ENCODE results near the gene C9orf50. TPM values are rescaled to one million over a fixed set of nuclear protein-coding genes. Genes with fewer than 3 reads are reported as not detected.
"Not testable (repeated sequence)": the region's sequence is repeated elsewhere in the genome, so short reads cannot be mapped to it uniquely, and the experiment has no call there.

C9orf50 gene
- total RNA-seq, 1 experiment from 2014 or later = not detected

- DNase-seq = no peak
- H3K36me3 ChIP-seq = peaks cover 43% of the 10 kb centered on the region
Observed at GRCh38 chr9:129639034-129639630, 18.2 kb upstream of the C9orf50 start.

DNA sequence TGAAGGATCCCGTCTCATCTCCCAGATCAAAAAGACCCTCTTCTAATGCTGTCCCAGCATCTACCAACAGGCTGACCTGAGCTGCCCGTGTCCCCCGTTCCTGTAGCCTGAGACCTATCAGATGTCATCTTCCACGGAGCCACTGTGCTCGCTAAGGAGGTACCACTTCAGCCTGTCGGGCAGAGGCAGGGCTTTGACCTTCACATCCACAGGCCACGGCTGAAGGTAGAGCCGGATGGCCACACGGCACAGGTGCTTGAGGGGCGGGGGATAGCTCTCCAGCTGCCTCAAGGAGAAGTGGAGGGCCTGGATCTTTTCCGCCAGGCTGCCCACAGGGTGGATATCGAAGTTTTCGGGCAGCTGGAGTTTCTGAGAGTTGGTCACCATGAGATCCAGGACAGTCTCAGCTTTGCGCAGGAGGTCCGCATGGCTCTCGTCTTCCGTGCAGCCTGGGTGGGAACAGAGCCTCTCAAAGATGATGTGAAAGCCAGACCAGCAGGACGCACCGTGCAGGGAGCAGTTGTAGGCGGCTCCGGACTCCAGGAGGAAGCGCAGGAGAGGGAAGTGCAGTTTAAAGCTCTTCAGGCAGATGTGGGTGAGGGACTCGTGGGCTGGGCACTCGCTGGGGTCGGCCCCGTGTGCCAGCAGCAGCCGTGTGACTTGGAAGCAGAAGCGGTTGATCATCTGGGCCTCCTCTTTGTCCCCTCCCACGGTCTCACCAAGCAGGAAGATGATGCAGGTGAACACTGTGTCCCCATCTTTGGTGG lies 17.0 kb upstream of the C9orf50 start:
- no peak for DNase-seq
- Histone ChIP-seq H3K36me3 (peaks cover 51% of the 10 kb centered on the region), H3K27me3 (no peaks in the 10 kb centered on the region), H3K9me3 (no peaks in the 10 kb centered on the region), H3K4me3 (no peak overlapping the region)

More at GRCh38 chr9:129639034-129639630, 18.2 kb upstream of the C9orf50 start:
- Histone ChIP-seq H3K4me3 (no peak overlapping the region), H3K9me3 (no peaks in the 10 kb centered on the region), H3K27me3 (no peaks in the 10 kb centered on the region)

GRCh38 chr9:129637102-129637501 lies 16.2 kb upstream of the C9orf50 start:
- Histone ChIP-seq H3K36me3 (peaks cover 51% of the 10 kb centered on the region), H3K9me3 (no peaks in the 10 kb centered on the region), H3K27me3 (no peaks in the 10 kb centered on the region), H3K4me3 (no peak overlapping the region)
- DNase-seq = no peak

DNA sequence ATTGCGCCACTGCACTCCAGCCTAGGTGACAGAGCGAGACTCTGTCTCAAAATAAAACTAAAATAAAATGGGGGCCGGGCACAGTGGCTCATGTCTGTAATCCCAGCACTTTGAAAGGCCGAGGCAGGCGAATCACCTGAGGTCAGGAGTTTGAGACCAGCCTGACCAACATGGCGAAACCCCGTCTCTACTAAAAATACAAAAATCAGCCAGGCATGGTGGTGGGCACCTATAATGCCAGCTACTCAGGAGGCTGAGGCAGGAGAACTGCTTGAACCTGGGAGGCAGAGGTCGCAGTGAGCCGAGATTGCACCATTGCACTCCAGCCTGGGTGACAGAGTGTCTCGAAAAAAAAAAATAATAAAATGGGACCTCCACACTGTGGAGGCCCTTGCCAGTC lies 15.4 kb upstream of the C9orf50 start:
- not testable (repeated sequence) for H3K27me3 ChIP-seq, DNase-seq, H3K9me3 ChIP-seq, H3K4me3 ChIP-seq
- H3K36me3 ChIP-seq = peaks cover 58% of the 10 kb centered on the region

DNA sequence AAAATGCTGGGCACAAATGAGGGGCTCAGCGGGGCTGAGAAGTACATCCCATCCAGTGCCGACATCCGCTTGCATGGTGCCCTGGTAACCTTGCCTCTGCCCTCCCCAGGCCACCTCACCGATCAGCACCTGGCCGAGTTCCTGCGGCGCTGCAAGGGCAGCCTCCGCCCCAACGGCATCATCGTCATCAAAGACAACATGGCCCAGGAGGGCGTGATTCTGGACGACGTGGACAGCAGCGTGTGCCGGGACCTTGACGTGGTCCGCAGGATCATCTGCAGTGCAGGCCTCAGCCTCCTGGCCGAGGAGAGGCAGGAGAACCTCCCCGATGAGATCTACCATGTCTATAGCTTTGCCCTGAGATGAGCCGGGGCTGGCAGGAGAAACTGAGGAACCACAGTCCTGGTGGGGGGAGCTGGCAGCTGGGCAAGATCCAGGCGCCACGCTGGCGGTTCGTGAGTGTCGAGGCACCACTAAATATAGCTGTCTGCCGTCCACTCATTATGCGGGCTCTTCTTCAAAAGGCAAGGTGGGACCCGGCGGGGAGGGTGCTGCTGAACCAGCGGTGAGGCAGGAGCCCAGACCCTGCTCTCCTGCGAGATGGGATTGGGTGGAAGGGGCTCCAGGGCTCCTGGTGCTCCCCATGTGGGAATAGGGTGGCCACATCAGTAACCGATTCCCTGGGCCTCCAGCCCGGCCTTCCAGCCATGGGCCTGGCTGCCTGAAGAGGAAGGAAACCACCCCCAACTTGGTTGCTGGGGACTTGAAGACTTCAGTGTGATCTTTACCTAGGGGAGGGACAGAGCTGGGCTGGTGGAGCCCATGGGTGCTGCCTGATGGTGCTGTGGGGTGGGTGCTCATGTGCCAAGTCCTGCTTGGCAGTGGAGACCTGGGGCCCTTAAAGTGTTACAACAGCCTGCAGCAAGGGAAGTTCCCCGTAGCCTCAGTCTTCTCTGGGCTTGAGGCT lies 14.5 kb upstream of the C9orf50 start:
- peaks cover 66% of the 10 kb centered on the region for H3K36me3 ChIP-seq
- H3K9me3 ChIP-seq = no peaks in the 10 kb centered on the region
- no peak overlapping the region for H3K4me3 ChIP-seq
- DNase-seq = no peak
- H3K27me3 ChIP-seq = no peaks in the 10 kb centered on the region

DNA sequence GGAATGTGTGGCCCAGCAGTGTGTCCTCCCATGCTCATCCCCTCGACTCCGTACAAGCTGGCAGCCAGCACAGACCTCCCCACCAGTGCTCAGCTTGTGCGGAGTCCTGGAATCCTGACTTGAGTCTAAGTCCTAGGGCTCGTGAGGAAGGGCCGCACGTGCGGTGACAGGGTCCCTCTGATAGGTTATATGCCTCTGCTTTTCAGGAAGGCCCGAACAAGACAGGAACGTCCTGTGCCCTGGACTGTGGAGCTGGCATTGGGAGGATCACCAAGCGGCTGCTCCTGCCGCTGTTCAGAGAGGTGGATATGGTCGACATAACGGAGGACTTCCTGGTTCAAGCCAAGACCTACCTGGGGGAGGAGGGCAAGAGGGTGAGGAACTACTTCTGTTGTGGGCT lies 12.9 kb upstream of the C9orf50 start:
- no peak for DNase-seq
- Histone ChIP-seq H3K27me3 (no peaks in the 10 kb centered on the region), H3K9me3 (no peaks in the 10 kb centered on the region), H3K4me3 (no peak overlapping the region), H3K36me3 (peaks cover 62% of the 10 kb centered on the region)

GRCh38 chr9:129633207-129633606 lies 12.3 kb upstream of the C9orf50 start:
- peaks cover 62% of the 10 kb centered on the region for H3K36me3 ChIP-seq
- H3K9me3 ChIP-seq = no peaks in the 10 kb centered on the region
- no peak overlapping the region for H3K4me3 ChIP-seq
- DNase-seq = no peak
- no peaks in the 10 kb centered on the region for H3K27me3 ChIP-seq

- no peak overlapping the region for H3K4me3 ChIP-seq
- H3K36me3 ChIP-seq = peaks cover 64% of the 10 kb centered on the region
- H3K27me3 ChIP-seq = no peaks in the 10 kb centered on the region
- DNase-seq = no peak
- H3K9me3 ChIP-seq = no peaks in the 10 kb centered on the region
Observed at GRCh38 chr9:129632460-129632859, 11.6 kb upstream of the C9orf50 start.

GRCh38 chr9:129631674-129632129 lies 10.8 kb upstream of the C9orf50 start:
- DNase-seq = no peak
- H3K27me3 ChIP-seq = no peaks in the 10 kb centered on the region
- H3K4me3 ChIP-seq = no peak overlapping the region
- peaks cover 63% of the 10 kb centered on the region for H3K36me3 ChIP-seq
- no peaks in the 10 kb centered on the region for H3K9me3 ChIP-seq

DNA sequence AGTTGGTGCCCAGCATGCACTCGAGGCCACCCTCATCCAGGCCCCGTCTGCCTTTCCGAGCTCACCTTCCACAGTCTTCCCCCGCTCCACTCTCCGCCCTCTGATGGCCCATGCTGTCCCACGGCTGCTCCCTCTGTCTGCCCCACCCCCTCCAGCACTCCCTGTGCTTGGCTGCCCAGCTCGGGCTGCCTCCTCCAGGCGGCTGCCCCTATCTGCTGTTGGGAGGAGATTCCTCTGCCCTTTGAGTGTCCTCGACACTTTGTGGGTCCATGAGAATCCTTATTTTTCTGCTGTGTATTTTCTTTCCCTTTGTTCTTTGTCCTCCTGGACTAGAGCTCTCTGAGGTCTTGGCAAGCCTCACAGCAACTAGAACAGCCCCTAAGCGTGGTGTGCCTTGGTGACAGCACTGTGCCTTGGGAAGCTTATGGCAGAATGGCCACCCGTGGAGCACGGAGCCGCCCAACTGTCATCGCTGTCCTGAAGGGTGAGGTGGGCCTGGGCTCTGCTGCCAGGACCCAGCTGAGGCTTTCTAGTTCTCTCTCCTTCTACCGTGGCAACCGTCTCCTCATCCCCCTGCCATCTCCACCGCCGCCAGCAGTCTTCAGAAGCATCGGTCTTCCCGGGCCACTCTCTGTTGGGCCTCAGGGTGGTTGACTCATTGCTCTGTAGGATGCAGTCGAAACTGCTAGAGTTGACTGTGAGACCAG lies 10.2 kb upstream of the C9orf50 start:
- no peaks in the 10 kb centered on the region for H3K27me3 ChIP-seq
- no peak overlapping the region for H3K4me3 ChIP-seq
- H3K36me3 ChIP-seq = peaks cover 66% of the 10 kb centered on the region
- no peaks in the 10 kb centered on the region for H3K9me3 ChIP-seq
- no peak for DNase-seq

DNA sequence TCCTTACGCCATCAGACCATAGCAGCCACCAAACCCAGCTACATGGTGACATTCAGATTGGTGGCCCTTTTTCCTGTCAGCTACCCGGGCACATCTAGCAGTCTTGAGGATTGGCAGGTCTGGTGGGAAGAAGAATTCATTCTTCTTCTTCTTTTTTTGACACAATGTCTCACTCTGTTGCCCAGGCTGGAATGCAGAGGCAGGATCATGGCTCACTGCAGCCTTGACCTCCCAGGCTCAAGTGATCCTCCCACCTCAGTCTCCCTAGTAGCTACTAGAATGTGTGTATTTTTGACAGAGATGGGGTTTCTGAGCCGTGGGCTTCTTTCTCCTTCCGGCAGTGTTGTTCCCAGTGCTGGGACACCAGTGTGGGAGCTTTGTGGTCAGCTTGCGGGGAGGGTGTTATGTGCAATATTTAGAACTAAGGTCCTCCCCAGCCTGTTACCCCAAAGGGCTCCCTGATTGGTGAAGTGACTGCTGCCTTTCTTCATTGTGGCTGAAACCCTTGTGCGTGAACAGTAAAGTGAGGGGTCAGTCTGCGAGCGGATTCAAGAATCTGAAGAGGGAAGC lies 8.4 kb upstream of the C9orf50 start:
- Histone ChIP-seq H3K36me3 (peaks cover 50% of the 10 kb centered on the region), H3K4me3 (no peak overlapping the region), H3K9me3 (no peaks in the 10 kb centered on the region), H3K27me3 (no peaks in the 10 kb centered on the region)
- no peak for DNase-seq

DNA sequence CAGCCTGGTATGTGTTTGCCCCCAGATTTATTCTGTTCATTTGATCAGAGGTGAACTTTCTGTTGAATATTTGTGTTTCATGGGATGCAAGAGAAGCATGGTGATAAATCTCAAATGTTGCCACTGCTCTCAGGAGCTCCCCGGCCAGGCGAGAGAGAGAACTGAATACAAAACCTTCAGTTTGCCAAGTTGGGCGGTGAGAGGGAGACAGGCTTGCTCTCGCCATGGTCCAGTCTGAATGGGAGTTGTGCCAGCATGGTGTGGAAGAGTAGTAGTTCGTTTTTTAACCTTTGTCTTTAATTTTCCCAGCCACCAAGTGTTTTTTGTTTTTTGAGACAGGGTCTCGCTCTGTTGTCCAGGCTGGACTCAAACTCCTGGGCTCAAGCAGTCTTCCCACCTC lies 7.8 kb upstream of the C9orf50 start:
- Histone ChIP-seq H3K27me3 (no peaks in the 10 kb centered on the region), H3K9me3 (no peaks in the 10 kb centered on the region), H3K36me3 (peaks cover 47% of the 10 kb centered on the region), H3K4me3 (no peak overlapping the region)
- DNase-seq = no peak

GRCh38 chr9:129627556-129628440 lies 6.9 kb upstream of the C9orf50 start:
- Histone ChIP-seq H3K4me3 (peak overlapping the region; percentile 92), H3K36me3 (peaks cover 43% of the 10 kb centered on the region), H3K9me3 (no peaks in the 10 kb centered on the region), H3K27me3 (no peaks in the 10 kb centered on the region)
- DNase-seq = no peak

DNA sequence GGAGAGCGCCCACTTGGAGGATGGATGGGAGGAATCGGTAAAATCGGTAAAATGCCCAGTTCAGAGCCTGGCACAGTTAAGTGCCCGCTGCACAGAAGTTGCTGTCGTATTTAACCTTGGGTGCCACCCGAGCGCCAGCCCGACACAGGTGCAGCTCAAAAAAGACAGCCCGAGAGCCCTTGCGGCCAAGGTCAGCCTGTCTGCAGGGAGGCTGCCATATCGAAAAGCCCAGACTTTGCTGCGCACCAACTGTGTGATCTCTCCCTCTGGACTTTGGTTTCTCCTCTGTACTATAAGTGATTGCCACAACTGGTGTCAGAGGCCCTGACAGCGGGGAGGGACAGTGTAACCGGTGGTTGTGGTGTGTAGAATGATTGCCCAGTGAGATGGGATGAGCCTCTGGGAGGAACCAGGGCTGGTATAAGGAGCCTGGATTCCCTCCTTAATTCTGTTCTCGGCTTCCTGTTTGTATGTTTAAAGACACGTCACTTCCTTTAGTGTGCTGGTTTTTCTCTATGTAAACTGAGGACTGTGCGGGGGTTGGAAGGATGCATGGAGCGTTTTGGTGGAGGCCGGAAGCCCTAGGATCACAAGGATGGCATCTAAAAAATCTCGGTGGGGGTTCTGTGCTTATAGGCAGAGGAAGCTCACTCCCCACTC lies 5.9 kb upstream of the C9orf50 start:
- peak; percentile 55 for DNase-seq
- Histone ChIP-seq H3K27me3 (no peaks in the 10 kb centered on the region), H3K36me3 (peaks cover 39% of the 10 kb centered on the region), H3K9me3 (no peaks in the 10 kb centered on the region), H3K4me3 (peak overlapping the region; percentile 92)

DNA sequence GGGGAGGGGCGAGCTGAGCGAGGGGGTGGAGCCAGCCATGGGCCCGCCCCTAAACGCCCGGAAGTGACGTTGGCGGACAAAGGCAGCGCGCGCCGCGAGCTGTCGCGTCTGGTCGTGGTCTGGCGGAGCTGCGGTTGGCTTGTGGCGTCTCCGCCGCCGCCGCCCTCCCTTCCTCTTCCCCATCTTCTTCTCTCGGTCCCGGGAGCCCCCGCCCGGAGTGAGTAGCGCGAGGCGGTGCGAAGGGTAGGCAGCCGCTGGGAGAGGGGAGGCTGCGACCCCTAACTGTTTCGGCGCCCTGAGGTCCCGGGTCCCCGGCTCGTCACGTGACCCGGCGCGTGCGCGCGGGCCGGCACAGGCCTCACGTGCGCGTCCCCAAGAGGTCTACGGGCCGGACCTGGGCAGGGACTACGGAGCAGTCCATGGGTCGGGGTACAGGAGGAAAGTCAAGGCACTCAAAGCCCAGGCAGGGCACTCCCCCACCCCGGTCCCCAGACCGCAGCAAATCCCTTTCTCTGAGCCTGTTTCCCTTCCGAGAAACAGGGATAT lies 5.3 kb upstream of the C9orf50 start, which contains the start of gene NTMT1:
NTMT1 (plus strand) TSS at position 85 of the 546 bp plus-strand sequence. CDS start 6,541 bp downstream, outside the sequence.
- H3K4me3 ChIP-seq = peak within 1 kb of the TSS; percentile 92
- DNase-seq = peak; percentile 74
- H3K36me3 ChIP-seq = peaks cover 33% of the 10 kb centered on the region
- H3K9me3 ChIP-seq = no peaks in the 10 kb centered on the region
- H3K27me3 ChIP-seq = no peaks in the 10 kb centered on the region
